KMS-11 (cell line): ENCODE data around the gene OR10A3.

Experiments
- H2AFZ ChIP-seq: fragments of 200-600 bp; sonication (generic); 2 replicates; pipeline ENCODE4 v1.6.1; 2016; ENCODE audit warnings: antibody characterized with exemption, mixed run types, low read depth
- H3K27ac ChIP-seq: fragments of 200-600 bp; sonication (generic); 2 replicates; pipeline ENCODE4 v1.6.1; 2016; ENCODE audit warnings: mild to moderate bottlenecking, mixed run types
- H3K27me3 ChIP-seq: fragments of 200-600 bp; sonication (generic); 2 replicates; pipeline ENCODE4 v1.6.1; 2017; ENCODE audit warnings: mild to moderate bottlenecking, low read depth, mixed run types, moderate library complexity; ENCODE audit not compliant: insufficient read depth
- H3K36me3 ChIP-seq: fragments of 200-600 bp; sonication (generic); 2 replicates; pipeline ENCODE4 v1.6.1; 2017; ENCODE audit warnings: mild to moderate bottlenecking, mixed run types; ENCODE audit not compliant: insufficient read depth
- H3K4me1 ChIP-seq: fragments of 200-600 bp; sonication (generic); 2 replicates; pipeline ENCODE4 v1.6.1; 2016; ENCODE audit warnings: mild to moderate bottlenecking, low read depth, mixed run types; ENCODE audit not compliant: poor library complexity, severe bottlenecking
- H3K4me2 ChIP-seq: fragments of 200-600 bp; sonication (generic); 2 replicates; pipeline ENCODE4 v1.7.0; 2016; ENCODE audit warnings: mild to moderate bottlenecking, mixed run types
- H3K4me3 ChIP-seq: fragments of 200-600 bp; sonication (generic); IDR thresholded peaks from 2 replicates; pipeline ENCODE4 v1.6.1; 2017; ENCODE audit warnings: low read depth, low read length, mixed read lengths; ENCODE audit not compliant: insufficient read depth
- H3K79me2 ChIP-seq: fragments of 200-600 bp; sonication (generic); 2 replicates; pipeline ENCODE4 v1.6.1; 2016; ENCODE audit warnings: low read depth, mixed run types; ENCODE audit not compliant: insufficient read depth
- H3K9ac ChIP-seq: fragments of 200-600 bp; sonication (generic); 2 replicates; pipeline ENCODE4 v1.6.1; 2016; ENCODE audit warnings: mild to moderate bottlenecking, mixed run types
- H4K20me1 ChIP-seq: fragments of 200-600 bp; sonication (generic); 2 replicates; pipeline ENCODE4 v1.6.1; 2016; ENCODE audit warnings: mild to moderate bottlenecking, mixed run types; ENCODE audit not compliant: insufficient read depth
- TF ChIP-seq, protein P1 (sequence below): fragments of 200-600 bp; sonication (generic); conservative IDR thresholded peaks from 2 replicates; pipeline ENCODE4 v1.6.1; 2017; ENCODE audit warnings: low read depth, mild to moderate bottlenecking, antibody characterized with exemption, low read length, moderate library complexity, mixed read lengths

Gene OR10A3

DNA sequence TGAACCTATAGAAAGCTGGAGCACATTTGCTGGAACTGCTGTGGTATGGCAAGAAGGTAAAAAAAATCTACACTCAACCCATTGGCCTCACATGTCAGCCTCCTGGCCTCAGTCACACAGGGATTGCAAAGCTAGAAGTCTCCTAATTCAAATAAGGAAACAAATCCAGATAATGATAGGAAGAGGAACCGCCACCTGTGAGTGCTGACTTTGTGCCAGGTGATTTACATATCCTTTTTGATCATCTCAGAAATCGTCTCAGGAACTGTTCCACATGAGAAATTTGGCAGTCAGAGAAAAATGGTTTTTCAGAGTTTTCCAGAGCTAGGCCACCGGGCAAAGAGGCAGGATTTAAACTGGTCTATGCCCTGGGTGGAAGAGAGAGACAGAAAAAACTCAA, 22.8 kb upstream of the OR10A3 start:
- no peak overlapping the region for H3K4me3 ChIP-seq
- H4K20me1 ChIP-seq, result no peaks in the 10 kb centered on the region
- H3K36me3 ChIP-seq, result no peaks in the 10 kb centered on the region
- no peaks in the 10 kb centered on the region for H3K79me2 ChIP-seq
- no peak overlapping the region for H2AFZ ChIP-seq
- H3K27me3 ChIP-seq, result no peaks in the 10 kb centered on the region
- no peaks in the 10 kb centered on the region for H3K4me1 ChIP-seq
- H3K4me2 ChIP-seq, result no peak overlapping the region
- TF ChIP-seq, protein P1, sequence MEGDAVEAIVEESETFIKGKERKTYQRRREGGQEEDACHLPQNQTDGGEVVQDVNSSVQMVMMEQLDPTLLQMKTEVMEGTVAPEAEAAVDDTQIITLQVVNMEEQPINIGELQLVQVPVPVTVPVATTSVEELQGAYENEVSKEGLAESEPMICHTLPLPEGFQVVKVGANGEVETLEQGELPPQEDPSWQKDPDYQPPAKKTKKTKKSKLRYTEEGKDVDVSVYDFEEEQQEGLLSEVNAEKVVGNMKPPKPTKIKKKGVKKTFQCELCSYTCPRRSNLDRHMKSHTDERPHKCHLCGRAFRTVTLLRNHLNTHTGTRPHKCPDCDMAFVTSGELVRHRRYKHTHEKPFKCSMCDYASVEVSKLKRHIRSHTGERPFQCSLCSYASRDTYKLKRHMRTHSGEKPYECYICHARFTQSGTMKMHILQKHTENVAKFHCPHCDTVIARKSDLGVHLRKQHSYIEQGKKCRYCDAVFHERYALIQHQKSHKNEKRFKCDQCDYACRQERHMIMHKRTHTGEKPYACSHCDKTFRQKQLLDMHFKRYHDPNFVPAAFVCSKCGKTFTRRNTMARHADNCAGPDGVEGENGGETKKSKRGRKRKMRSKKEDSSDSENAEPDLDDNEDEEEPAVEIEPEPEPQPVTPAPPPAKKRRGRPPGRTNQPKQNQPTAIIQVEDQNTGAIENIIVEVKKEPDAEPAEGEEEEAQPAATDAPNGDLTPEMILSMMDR, result no peak
- H3K9ac ChIP-seq, result no peak overlapping the region
- H3K27ac ChIP-seq, result no peak overlapping the region

DNA sequence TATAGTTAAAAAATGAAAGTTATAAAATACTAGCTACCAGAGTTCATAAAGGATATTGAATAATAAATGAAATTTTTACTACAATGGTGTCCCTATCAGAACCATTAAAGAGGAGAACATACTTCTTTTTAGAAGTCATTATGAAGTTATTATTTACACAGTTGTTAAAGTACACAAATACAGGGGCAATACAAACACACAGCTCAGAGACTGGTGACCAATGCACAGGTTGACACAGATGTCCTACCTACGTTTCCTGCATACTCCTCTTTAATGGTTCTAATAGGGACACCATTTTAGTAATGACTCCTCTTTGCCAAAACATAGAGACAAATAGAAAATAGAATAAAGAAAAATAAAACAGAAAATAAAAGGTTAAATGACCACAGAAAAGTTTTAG, 13.7 kb upstream of the OR10A3 start:
- no peaks in the 10 kb centered on the region for H3K36me3 ChIP-seq
- no peak overlapping the region for H3K9ac ChIP-seq
- H3K4me2 ChIP-seq, result no peak overlapping the region
- H3K79me2 ChIP-seq, result no peaks in the 10 kb centered on the region
- TF ChIP-seq, protein P1, result no peak
- no peak overlapping the region for H3K4me3 ChIP-seq
- no peaks in the 10 kb centered on the region for H3K4me1 ChIP-seq
- H3K27me3 ChIP-seq, result no peaks in the 10 kb centered on the region
- H4K20me1 ChIP-seq, result no peaks in the 10 kb centered on the region
- H2AFZ ChIP-seq, result no peak overlapping the region
- H3K27ac ChIP-seq, result no peak overlapping the region

DNA sequence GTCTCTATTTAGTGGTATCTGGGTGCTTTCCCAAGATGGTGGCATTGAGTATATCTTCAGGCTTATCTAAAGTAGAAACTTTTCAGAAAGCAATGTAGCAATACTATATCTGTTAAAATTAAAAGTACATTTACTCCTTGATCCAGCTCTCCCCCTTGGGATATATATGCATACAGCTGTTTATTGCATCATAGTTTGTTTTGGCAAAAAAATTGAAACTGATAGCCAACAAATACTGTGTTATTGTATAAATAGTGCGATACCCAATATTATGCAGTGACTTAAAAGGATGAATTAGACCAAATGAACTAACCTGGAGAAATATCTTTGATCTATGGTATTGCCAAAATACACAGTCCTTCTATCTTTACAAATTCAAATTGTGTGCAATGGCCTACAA, 8.4 kb upstream of the OR10A3 start:
- H3K27ac ChIP-seq, result no peak overlapping the region
- H3K4me1 ChIP-seq, result no peaks in the 10 kb centered on the region
- no peaks in the 10 kb centered on the region for H3K79me2 ChIP-seq
- TF ChIP-seq, protein P1, result no peak
- H3K4me3 ChIP-seq, result no peak overlapping the region
- no peak overlapping the region for H2AFZ ChIP-seq
- H3K27me3 ChIP-seq, result no peaks in the 10 kb centered on the region
- no peaks in the 10 kb centered on the region for H4K20me1 ChIP-seq
- no peak overlapping the region for H3K9ac ChIP-seq
- H3K36me3 ChIP-seq, result no peaks in the 10 kb centered on the region
- no peak overlapping the region for H3K4me2 ChIP-seq

DNA sequence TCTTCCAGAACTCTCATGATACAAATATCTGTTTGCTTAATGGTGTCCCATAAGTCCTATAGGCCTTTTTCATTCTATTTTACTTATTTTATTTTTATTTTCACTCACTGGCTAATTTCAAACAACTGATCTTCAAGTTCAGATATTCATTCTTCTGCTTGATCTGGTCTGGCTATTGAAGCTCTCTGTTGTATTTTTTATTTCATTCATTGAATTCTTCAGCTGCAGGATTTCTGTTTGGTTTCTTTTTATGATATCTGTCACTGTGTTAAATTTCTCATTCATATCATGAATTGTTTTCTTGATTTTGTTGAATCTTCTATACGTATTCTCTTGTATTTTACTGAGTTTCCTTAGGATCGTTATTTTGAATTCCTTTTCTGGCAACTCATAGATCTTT, 2.6 kb upstream of the OR10A3 start:
- Histone ChIP-seq H3K4me2 (no peak overlapping the region), H3K79me2 (no peaks in the 10 kb centered on the region), H3K4me3 (no peak overlapping the region), H2AFZ (no peak overlapping the region), H3K27me3 (no peaks in the 10 kb centered on the region), H4K20me1 (no peaks in the 10 kb centered on the region), H3K4me1 (no peaks in the 10 kb centered on the region), H3K27ac (no peak overlapping the region), H3K9ac (no peak overlapping the region), H3K36me3 (no peaks in the 10 kb centered on the region)
- TF ChIP-seq, protein P1, result no peak

DNA sequence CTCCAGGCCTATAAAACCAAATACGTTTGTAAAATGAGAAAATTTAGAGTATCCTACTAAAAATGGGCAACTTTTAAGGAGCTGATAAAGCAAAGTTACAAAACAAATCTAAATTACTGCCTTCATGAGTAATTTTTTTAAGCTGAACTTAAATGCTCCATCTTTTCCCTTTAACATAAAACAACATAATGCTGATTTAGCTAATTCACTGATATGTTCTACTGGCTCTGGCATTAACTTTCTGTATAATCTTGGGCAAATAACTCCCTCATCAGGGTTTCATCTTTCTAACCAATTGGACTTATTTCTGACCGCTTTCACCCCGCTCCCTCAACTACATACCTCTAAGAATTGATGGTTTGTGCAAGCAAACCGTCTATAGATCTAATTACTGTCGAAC, 362 bp downstream of the OR10A3 start:
- H3K4me2 ChIP-seq, result no peak overlapping the region
- H4K20me1 ChIP-seq, result no peaks in the 10 kb centered on the region
- H3K9ac ChIP-seq, result no peak overlapping the region
- H3K4me3 ChIP-seq, result no peak overlapping the region
- no peaks in the 10 kb centered on the region for H3K27me3 ChIP-seq
- no peaks in the 10 kb centered on the region for H3K36me3 ChIP-seq
- H3K27ac ChIP-seq, result no peak overlapping the region
- TF ChIP-seq, protein P1, result no peak
- H3K4me1 ChIP-seq, result no peaks in the 10 kb centered on the region
- H2AFZ ChIP-seq, result no peak overlapping the region
- H3K79me2 ChIP-seq, result no peaks in the 10 kb centered on the region
